Esophagus squamous epithelium (tissue), 4 donors: Measurements from ENCODE around the gene CST9L.

Experiments
- CTCF ChIP-seq, 6 experiments: fragments of 450-650 bp in 4 of 6; fragments of 200-600 bp in 2 of 6; sonication (generic) in 2 of 6; IDR thresholded peaks; one replicate each; pipeline ENCODE4 v1.5.1; 2016 to 2019; ENCODE audit warnings: antibody characterized with exemption in 6 of 6, mild to moderate bottlenecking in 4 of 6, moderate library complexity in 4 of 6
- POLR2A ChIP-seq, 4 donors: fragments of 450-650 bp; IDR thresholded peaks; one replicate each; pipeline ENCODE4 v1.6.1; 2017; ENCODE audit warnings: antibody characterized with exemption in 4 of 4, mild to moderate bottlenecking in 4 of 4, moderate library complexity in 3 of 4

- TF ChIP-seq CTCF (IDR thresholded peaks at IDR 0.05) (no peak), POLR2A (IDR thresholded peaks at IDR 0.05) (no peak)
These were observed 18.6 kb upstream of the CST9L start for GRCh38 chr20:23586735-23587525.
